Neural crest cell (in vitro differentiated cells): Measurements from ENCODE around the gene TTC39A. TPM values are rescaled to one million over a fixed set of nuclear protein-coding genes. Genes with fewer than 3 reads are reported as not detected.
"Not testable (repeated sequence)": the region's sequence is repeated elsewhere in the genome, so short reads cannot be mapped to it uniquely, and the experiment has no call there.

Source experiments
- DNase-seq: peaks from one replicate; pipeline ENCODE4 v3.0.0; 2021; ENCODE audit warnings: low read depth, mixed read lengths, low spot score
- H3K27ac Mint-ChIP-seq: one replicate; pipeline ENCODE4 v1.8.0; 2021; ENCODE audit warnings: mild to moderate bottlenecking, mixed read lengths; ENCODE audit not compliant: unreplicated experiment
- H3K27me3 Mint-ChIP-seq: 2 replicates; pipeline ENCODE4 v1.8.0; 2021; ENCODE audit warnings: low read depth, mild to moderate bottlenecking, mixed read lengths
- H3K36me3 Mint-ChIP-seq: 2 replicates; pipeline ENCODE4 v1.8.0; 2021; ENCODE audit warnings: low read depth, mild to moderate bottlenecking, mixed read lengths
- H3K4me1 Mint-ChIP-seq: 2 replicates; pipeline ENCODE4 v1.8.0; 2021; ENCODE audit warnings: mixed read lengths
- H3K4me3 Mint-ChIP-seq: one replicate; pipeline ENCODE4 v1.8.0; 2021; ENCODE audit warnings: mild to moderate bottlenecking, mixed read lengths
- H3K9me3 Mint-ChIP-seq: 2 replicates; pipeline ENCODE4 v1.8.0; 2021; ENCODE audit warnings: mixed read lengths
- CTCF ChIP-seq: fragments of 200-600 bp; sonication (generic); conservative IDR thresholded peaks from 2 replicates; pipeline ENCODE4 v1.5.0; 2021; ENCODE audit warnings: antibody characterized with exemption, mild to moderate bottlenecking
- total RNA-seq: library from RNA; stranded (reverse); gene quantifications from 2 replicates; pipeline ENCODE4 v1.2.1, GENCODE V29; 2021

TTC39A gene
- total RNA-seq, 1 donor from 2014 or later: 1.7 TPM

GRCh38 chr1:51252366-51252765 is 78.0 kb downstream of the TTC39A start:
- TF ChIP-seq CTCF: no peak
- no peak for DNase-seq
- Mint-ChIP-seq H3K27ac (no peak overlapping the region), H3K9me3 (no peaks in the 10 kb centered on the region), H3K4me1 (no peaks in the 10 kb centered on the region), H3K27me3 (no peaks in the 10 kb centered on the region), H3K4me3 (no peak overlapping the region), H3K36me3 (no peaks in the 10 kb centered on the region)

- H3K9me3 Mint-ChIP-seq, H3K4me3 Mint-ChIP-seq, DNase-seq, H3K36me3 Mint-ChIP-seq, H3K4me1 Mint-ChIP-seq, H3K27me3 Mint-ChIP-seq, H3K27ac Mint-ChIP-seq: not testable (repeated sequence)
Measured at GRCh38 chr1:51251165-51251564, 79.2 kb downstream of the TTC39A start.

GRCh38 chr1:51250729-51251128 is 79.6 kb downstream of the TTC39A start:
- H3K4me3 Mint-ChIP-seq, DNase-seq, H3K9me3 Mint-ChIP-seq, H3K27me3 Mint-ChIP-seq, H3K36me3 Mint-ChIP-seq, H3K4me1 Mint-ChIP-seq, H3K27ac Mint-ChIP-seq: not testable (repeated sequence)

- no peak overlapping the region for H3K4me3 Mint-ChIP-seq
- no peaks in the 10 kb centered on the region for H3K36me3 Mint-ChIP-seq
- TF ChIP-seq CTCF: no peak
- no peak overlapping the region for H3K27ac Mint-ChIP-seq
- no peak for DNase-seq
- H3K27me3 Mint-ChIP-seq: no peaks in the 10 kb centered on the region
- no peaks in the 10 kb centered on the region for H3K9me3 Mint-ChIP-seq
- H3K4me1 Mint-ChIP-seq: no peaks in the 10 kb centered on the region
Measured at GRCh38 chr1:51249445-51249844, 80.9 kb downstream of the TTC39A start.

- no peaks in the 10 kb centered on the region for H3K9me3 Mint-ChIP-seq
- TF ChIP-seq CTCF: no peak
- H3K27me3 Mint-ChIP-seq: no peaks in the 10 kb centered on the region
- no peak for DNase-seq
- H3K4me1 Mint-ChIP-seq: peaks cover 9% of the 10 kb centered on the region
- no peak overlapping the region for H3K4me3 Mint-ChIP-seq
- no peak overlapping the region for H3K27ac Mint-ChIP-seq
- H3K36me3 Mint-ChIP-seq: no peaks in the 10 kb centered on the region
Measured at GRCh38 chr1:51247499-51247898, 82.9 kb downstream of the TTC39A start.

- Mint-ChIP-seq H3K27ac (no peak overlapping the region), H3K4me3 (no peak overlapping the region), H3K36me3 (no peaks in the 10 kb centered on the region), H3K9me3 (no peaks in the 10 kb centered on the region), H3K4me1 (peaks cover 9% of the 10 kb centered on the region), H3K27me3 (no peaks in the 10 kb centered on the region)
- DNase-seq: no peak
- no peak for TF ChIP-seq CTCF
Measured at GRCh38 chr1:51247022-51247421, 83.3 kb downstream of the TTC39A start.

- Mint-ChIP-seq H3K9me3 (no peaks in the 10 kb centered on the region), H3K4me3 (no peak overlapping the region), H3K36me3 (no peaks in the 10 kb centered on the region), H3K27ac (no peak overlapping the region), H3K4me1 (peaks cover 26% of the 10 kb centered on the region), H3K27me3 (no peaks in the 10 kb centered on the region)
- TF ChIP-seq CTCF: no peak
- DNase-seq: no peak
Measured at GRCh38 chr1:51242546-51242945, 87.8 kb downstream of the TTC39A start.
